ENCODE data around the gene CCDC80. TPM values are rescaled to one million over a fixed set of nuclear protein-coding genes. Genes with fewer than 3 reads are reported as not detected.

Gene CCDC80
- total and polyA plus RNA-seq, 7 experiments from 2014 or later = 0.05 to 0.12 (median 0.08) TPM; not detected in 4

DNA sequence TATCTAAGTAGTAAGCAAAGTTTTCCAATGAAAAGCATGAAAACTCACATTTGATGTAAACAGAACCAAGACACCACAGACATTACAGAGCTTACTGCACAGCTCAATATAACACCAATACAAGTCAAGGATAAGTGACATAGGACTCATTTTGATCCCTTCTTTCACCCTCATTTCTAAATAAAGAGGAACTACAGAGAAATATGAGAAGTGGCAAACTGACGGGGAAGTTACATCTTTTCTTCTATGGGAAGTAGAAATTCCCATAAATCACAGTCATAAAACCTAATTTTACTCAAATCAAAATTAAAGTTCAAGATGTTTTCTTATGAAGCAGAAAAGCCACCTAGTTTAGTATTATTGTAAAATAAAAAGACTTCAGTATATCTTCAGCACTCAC is 83.0 kb downstream of the CCDC80 start:
- H3K4me3 ChIP-seq (ENCODE audit: low read length) = no peak overlapping the region
- Mint-ChIP-seq H3K4me3 (peak overlapping the region in 1 of 10 donors; percentile 20), H3K27me3 (no peaks in the 10 kb centered on the region), H3K27ac (no peak overlapping the region), H3K4me1 (peaks cover 35 to 69% (median 59%) of the 10 kb centered on the region in 7 donors), H3K36me3 (peaks cover 0 to 24% (median 23%) of the 10 kb centered on the region in 5 donors), H3K9me3 (peaks cover 0 to 6% (median 0%) of the 10 kb centered on the region in 11 donors)
- peaks cover 0 to 8% (median 0%) of the 10 kb centered on the region in 3 experiments for H3K36me3 ChIP-seq (ENCODE audit: control insufficient read depth in 2 of 3, insufficient read depth in 3 of 3, low read length in 3 of 3)
- ATAC-seq (no peak), DNase-seq (no peak)
- no peak overlapping the region for H3K27ac ChIP-seq (ENCODE audit: low read depth, low read length)
- intact Hi-C loops (cut with micrococcal nuclease) = no loop called here
- no peaks in the 10 kb centered on the region for H3K27me3 ChIP-seq (ENCODE audit: control insufficient read depth in 2 of 2, insufficient read depth in 2 of 2, low read length in 2 of 2)
- ChIA-PET POLR2A (interaction anchor here (0.6 kb wide), 1 partner anchor 426 kb away, joined by 3 read pairs; no protein-coding TSS in a partner anchor), CTCF (no interaction called here)
- H3K9me3 ChIP-seq (ENCODE audit: control insufficient read depth in 2 of 3, low read length in 3 of 3) = no peaks in the 10 kb centered on the region
- H3K4me1 ChIP-seq (ENCODE audit: control insufficient read depth in 2 of 2, insufficient read depth in 2 of 2, low read length in 2 of 2) = peaks cover 8 to 13% of the 10 kb centered on the region in 2 donors

DNA sequence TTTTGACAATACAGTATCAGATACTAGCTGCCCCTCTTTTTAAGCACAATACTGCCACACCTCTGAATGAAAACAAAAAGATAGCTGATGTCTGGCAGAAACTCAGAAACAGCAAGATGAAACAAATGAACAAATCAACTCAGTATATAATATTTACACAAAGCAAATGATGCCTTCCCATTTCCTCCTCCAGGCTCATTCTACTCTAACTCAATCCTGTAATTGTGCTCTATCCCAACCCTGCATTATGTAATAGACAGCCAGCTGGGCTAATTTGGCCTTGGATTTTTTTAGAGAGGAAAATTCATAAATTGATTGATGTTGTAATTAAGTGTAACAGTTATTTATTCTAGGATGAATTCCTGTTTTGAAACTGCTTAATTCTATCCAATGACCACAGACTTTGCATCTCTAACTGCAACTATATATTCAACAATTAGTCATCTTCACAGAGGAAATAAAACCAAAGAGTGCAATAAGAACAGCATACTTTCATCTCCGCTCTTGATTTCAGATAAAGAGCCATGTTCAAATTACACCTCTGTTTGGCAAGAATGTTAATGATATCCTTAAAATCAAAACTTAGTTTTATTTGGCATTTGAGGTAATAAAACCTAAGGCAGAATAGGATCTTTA is 85.3 kb downstream of the CCDC80 start:
- no peak overlapping the region for H3K4me3 ChIP-seq (ENCODE audit: low read length)
- POLR2A ChIA-PET = no interaction called here
- H3K27me3 Mint-ChIP-seq = no peaks in the 10 kb centered on the region
- H3K4me3 Mint-ChIP-seq = peak overlapping the region in 4 of 10 donors; percentile 0 to 41 (median 16)
- DNase-seq (no peak), ATAC-seq (peak; percentile 54)
- H3K27ac Mint-ChIP-seq = peak overlapping the region in 3 of 9 donors; percentile 32 to 52 (median 44)
- intact Hi-C loops (cut with micrococcal nuclease) = no loop called here
- no peaks in the 10 kb centered on the region for H3K27me3 ChIP-seq (ENCODE audit: control insufficient read depth in 2 of 2, insufficient read depth in 2 of 2, low read length in 2 of 2)
- peaks cover 0 to 38% (median 34%) of the 10 kb centered on the region in 5 donors for H3K36me3 Mint-ChIP-seq
- CTCF ChIA-PET = no interaction called here
- peaks cover 0 to 2% (median 0%) of the 10 kb centered on the region in 11 donors for H3K9me3 Mint-ChIP-seq
- H3K27ac ChIP-seq (ENCODE audit: low read depth, low read length) = no peak overlapping the region
- peaks cover 39 to 75% (median 68%) of the 10 kb centered on the region in 7 donors for H3K4me1 Mint-ChIP-seq
- H3K4me1 ChIP-seq (ENCODE audit: control insufficient read depth in 2 of 2, insufficient read depth in 2 of 2, low read length in 2 of 2) = peaks cover 8 to 13% of the 10 kb centered on the region in 2 donors
- H3K9me3 ChIP-seq (ENCODE audit: control insufficient read depth in 2 of 3, low read length in 3 of 3) = no peaks in the 10 kb centered on the region
- H3K36me3 ChIP-seq (ENCODE audit: control insufficient read depth in 2 of 3, insufficient read depth in 3 of 3, low read length in 3 of 3) = no peaks in the 10 kb centered on the region

DNA sequence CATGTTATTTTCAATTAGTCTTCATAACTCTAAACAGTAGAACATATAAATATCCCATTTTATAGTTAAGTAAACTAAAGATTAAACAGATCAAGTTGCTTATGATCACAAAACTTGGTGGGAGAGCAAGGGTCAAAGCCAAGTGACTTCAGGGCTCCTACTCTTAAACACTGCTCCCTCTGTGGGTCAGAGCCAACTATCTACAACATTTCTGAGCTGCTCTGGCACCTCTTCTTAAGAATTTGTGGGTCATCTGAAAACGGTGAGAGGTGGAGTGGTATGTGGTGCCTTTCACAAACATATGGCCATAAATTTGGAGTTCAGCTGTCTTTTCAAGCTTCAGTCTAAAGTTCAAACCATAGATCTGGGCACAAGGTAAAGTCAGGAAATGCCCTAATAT is 90.1 kb downstream of the CCDC80 start:
- no peak overlapping the region for H3K27ac ChIP-seq (ENCODE audit: low read depth, low read length)
- no peaks in the 10 kb centered on the region for H3K27me3 ChIP-seq (ENCODE audit: control insufficient read depth in 2 of 2, insufficient read depth in 2 of 2, low read length in 2 of 2)
- ATAC-seq (no peak), DNase-seq (no peak)
- H3K27ac Mint-ChIP-seq = peak overlapping the region in 3 of 9 donors; percentile 10 to 56 (median 21)
- peaks cover 3 to 51% (median 41%) of the 10 kb centered on the region in 5 donors for H3K36me3 Mint-ChIP-seq
- intact Hi-C loops (cut with micrococcal nuclease) = loop anchor here in 1 of 2 donors (1.0 kb wide), 1 partner anchor 14 kb away; no protein-coding TSS in a partner anchor
- no peaks in the 10 kb centered on the region for H3K9me3 ChIP-seq (ENCODE audit: control insufficient read depth in 2 of 3, low read length in 3 of 3)
- H3K4me1 Mint-ChIP-seq = peaks cover 20 to 59% (median 37%) of the 10 kb centered on the region in 7 donors
- H3K4me1 ChIP-seq (ENCODE audit: control insufficient read depth in 2 of 2, insufficient read depth in 2 of 2, low read length in 2 of 2) = peaks cover 0 to 6% of the 10 kb centered on the region in 2 donors
- H3K4me3 Mint-ChIP-seq = no peak overlapping the region
- POLR2A ChIA-PET = interaction anchor here (1.6 kb wide), 1 partner anchor 11 kb away, joined by 4 read pairs; the partner anchor contains the start of genes ATG3 and SLC35A5
- no peaks in the 10 kb centered on the region for H3K27me3 Mint-ChIP-seq
- CTCF ChIA-PET = no interaction called here
- H3K9me3 Mint-ChIP-seq = no peaks in the 10 kb centered on the region
- peaks cover 4 to 18% (median 12%) of the 10 kb centered on the region in 3 experiments for H3K36me3 ChIP-seq (ENCODE audit: control insufficient read depth in 2 of 3, insufficient read depth in 3 of 3, low read length in 3 of 3)
- H3K4me3 ChIP-seq (ENCODE audit: low read length) = no peak overlapping the region

Other genes with a start within 250 kb of the CCDC80 start
- 10 to 100 TPM; 15.6 to 29.5 (median 26.1) TPM for gene BTLA, start 141.7 kb downstream of the CCDC80 start, total RNA-seq
- gene BTLA, start 141.7 kb downstream of the CCDC80 start, polyA plus RNA-seq = 10 to 100 TPM; 13.3 to 18.5 TPM
- gene ATG3, start 79.2 kb downstream of the CCDC80 start, total RNA-seq = 10 to 100 TPM; 35.1 to 65.8 (median 50.3) TPM
- 10 to 100 TPM; 70.9 to 75.8 TPM for gene ATG3, start 79.2 kb downstream of the CCDC80 start, polyA plus RNA-seq
- 10 to 100 TPM; 10.4 to 24.6 (median 20.8) TPM for gene SLC35A5, start 79.1 kb downstream of the CCDC80 start, total RNA-seq
- gene SLC35A5, start 79.1 kb downstream of the CCDC80 start, polyA plus RNA-seq = 10 to 100 TPM; 16.3 to 17.3 TPM
- not detected for gene CD200R1L, start 205.7 kb upstream of the CCDC80 start, total RNA-seq
- not detected for gene CD200R1L, start 205.7 kb upstream of the CCDC80 start, polyA plus RNA-seq

All from naive thymus-derived CD4-positive, alpha-beta T cell (primary cell).